GM19463 (cell line): ENCODE data around the gene CASP8.
"Not testable (repeated sequence)": the region's sequence is repeated elsewhere in the genome, so short reads cannot be mapped to it uniquely, and the experiment has no call there.

Experiments used
- ATAC-seq: cut with Tn5 transposase; IDR thresholded peaks from one replicate; pipeline ENCODE4 v1.9.1; 2021; ENCODE audit warnings: mild to moderate bottlenecking, moderate library complexity; ENCODE audit not compliant: unreplicated experiment

Gene CASP8

GRCh38 chr2:201266629-201267028 lies 6.3 kb downstream of the CASP8 start:
- ATAC-seq: no peak

- no peak for ATAC-seq
These were observed 7.1 kb downstream of the CASP8 start for GRCh38 chr2:201267278-201268030.

DNA sequence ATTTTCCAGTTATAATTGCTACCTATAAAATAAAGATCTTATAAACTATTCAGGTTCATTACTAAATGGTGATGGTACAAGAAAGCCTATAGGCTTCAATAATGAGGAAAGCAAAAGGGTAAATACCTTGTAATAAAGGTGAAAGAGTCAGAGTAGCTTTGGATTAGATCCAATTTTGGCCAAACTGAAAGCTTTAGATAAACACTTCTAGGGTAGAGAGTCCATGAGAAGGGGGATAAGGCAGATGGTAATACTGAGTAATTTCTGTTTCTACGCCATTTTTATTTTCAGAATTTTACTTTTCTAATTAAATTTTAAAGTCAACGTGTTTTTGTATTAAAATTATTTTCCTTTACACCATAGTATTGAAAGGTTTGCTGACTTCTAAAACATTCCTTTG lies 9.4 kb downstream of the CASP8 start:
- no peak for ATAC-seq

- no peak for ATAC-seq
These were observed 10.1 kb downstream of the CASP8 start for GRCh38 chr2:201270293-201271001.

DNA sequence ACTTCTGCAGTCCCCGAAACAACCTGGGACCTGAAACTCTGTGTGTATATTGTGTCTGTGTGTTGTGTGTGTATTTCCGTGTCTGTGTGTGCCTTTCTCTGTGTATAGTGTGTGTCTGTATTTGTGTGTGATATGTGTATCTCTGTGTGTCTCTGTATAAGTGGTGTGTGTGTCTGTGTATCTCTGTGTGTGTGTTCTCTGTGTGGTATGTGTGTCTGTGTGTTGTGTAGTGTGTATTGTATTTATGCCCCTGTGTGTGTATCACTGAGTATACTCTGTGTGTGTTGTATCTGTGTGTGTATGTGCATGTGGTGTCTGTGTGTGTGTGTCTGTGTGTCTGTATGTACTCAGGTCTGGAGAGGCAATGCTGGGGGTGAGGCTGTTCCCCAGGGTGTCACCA lies 11.6 kb downstream of the CASP8 start:
- no peak for ATAC-seq

- no peak for ATAC-seq
These were observed 13.1 kb downstream of the CASP8 start for GRCh38 chr2:201273330-201273983.

GRCh38 chr2:201275069-201275468 lies 14.7 kb downstream of the CASP8 start:
- ATAC-seq: no peak

GRCh38 chr2:201275990-201276389 lies 15.7 kb downstream of the CASP8 start:
- no peak for ATAC-seq

DNA sequence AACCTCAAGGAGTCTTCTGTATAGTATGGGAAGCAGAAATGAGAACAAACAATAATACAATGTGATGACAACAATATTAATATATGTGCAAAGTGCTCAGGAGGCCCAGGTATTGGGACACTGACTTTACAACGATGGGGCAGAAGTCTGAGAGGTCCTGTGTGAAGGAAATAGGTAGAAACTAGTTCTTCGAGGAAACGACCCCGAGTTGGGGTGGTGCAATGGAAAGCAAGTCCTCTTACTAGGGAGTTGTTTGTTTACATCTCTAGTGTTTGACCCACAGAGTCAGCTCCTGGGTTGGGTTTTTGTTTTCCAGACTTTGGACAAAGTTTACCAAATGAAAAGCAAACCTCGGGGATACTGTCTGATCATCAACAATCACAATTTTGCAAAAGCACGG lies 16.2 kb downstream of the CASP8 start:
- no peak for ATAC-seq

GRCh38 chr2:201279079-201279478 lies 18.7 kb downstream of the CASP8 start:
- no peak for ATAC-seq

DNA sequence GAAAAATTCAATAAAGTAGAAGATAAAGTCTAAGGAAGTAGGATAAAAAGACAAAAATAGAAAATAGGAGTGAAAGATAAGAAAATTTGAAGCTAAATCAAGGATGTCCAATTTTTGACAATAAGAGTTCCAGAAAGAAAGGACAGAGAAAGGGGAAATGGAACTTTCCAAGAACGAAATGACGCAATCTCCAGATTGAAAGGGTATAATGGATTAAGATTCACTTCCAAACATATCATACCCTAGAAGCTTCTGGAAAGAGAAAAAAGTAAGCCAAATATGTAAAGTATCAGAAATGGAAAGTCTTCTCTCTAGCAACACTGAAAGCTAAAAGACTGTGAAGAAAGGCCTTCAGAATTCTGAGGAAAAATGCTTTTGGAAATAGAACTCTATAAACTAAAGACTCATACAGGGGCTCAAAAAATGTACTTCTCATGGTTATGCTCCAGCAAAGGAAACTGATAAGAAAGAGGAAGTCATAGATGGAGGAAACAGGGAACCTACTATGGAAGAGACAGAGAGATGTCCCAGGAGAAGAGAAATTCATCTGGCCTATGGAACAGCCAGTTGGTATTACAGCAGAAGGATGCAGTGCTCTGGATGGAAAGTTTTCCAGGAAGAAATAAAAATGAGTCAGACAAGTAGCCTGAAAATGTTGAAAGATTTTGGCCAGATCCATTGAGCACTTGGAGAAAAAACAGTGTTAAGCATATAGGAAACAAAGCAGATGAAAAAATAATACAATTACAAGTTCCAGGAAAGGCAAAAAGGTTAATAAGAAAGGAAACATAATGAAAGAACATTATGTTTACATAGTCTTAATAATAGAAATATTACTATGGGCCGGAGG lies 20.1 kb downstream of the CASP8 start:
- no peak for ATAC-seq

GRCh38 chr2:201285499-201285898 lies 25.2 kb downstream of the CASP8 start:
- ATAC-seq: no peak

GRCh38 chr2:201290457-201291148 lies 30.3 kb downstream of the CASP8 start:
- ATAC-seq: not testable (repeated sequence)

- no peak for ATAC-seq
These were observed 38.2 kb downstream of the CASP8 start for GRCh38 chr2:201298462-201299052.

GRCh38 chr2:201299929-201300328 lies 39.6 kb downstream of the CASP8 start:
- ATAC-seq: not testable (repeated sequence)

- no peak for ATAC-seq
These were observed 47.5 kb downstream of the CASP8 start for GRCh38 chr2:201307876-201308275.

GRCh38 chr2:201308914-201309313 lies 48.6 kb downstream of the CASP8 start:
- ATAC-seq: no peak

DNA sequence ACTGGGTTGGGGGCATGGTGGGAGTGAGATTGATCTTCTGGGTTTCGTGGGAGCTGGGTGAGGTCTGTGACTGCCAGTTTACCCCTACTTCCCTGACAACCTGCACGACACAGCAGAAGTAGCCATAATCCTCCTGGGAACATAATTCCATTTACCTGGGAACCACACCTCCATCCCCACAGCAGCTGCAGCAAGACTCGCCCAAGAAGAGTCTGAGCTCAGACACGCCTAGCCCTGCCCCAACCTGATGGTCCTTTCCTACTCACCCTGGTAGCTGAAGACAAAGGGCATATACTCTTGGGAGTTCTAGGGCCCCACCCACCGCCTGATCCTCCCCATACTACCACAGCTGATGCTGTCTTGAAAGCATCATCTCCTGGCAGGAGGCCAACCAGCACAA lies 53.0 kb downstream of the CASP8 start:
- no peak for ATAC-seq

DNA sequence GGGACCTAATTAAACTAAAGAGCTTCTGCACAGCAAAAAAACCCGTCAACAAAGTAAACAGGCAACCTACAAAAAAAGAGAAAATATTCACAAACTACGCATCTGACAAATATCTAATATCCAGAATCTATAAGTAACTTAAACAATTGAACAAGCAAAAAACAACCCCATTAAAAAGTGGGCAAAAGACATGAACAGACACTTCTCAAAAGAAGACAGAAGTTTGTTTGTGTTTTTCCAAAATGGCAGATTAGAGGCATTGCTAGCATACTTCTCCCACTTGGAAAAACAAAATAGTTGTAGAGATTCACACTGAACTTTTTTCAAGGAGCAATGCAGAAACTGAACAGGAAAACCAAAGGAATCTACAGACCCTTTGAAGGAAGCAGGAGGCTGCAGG lies 59.2 kb downstream of the CASP8 start:
- ATAC-seq: no peak

DNA sequence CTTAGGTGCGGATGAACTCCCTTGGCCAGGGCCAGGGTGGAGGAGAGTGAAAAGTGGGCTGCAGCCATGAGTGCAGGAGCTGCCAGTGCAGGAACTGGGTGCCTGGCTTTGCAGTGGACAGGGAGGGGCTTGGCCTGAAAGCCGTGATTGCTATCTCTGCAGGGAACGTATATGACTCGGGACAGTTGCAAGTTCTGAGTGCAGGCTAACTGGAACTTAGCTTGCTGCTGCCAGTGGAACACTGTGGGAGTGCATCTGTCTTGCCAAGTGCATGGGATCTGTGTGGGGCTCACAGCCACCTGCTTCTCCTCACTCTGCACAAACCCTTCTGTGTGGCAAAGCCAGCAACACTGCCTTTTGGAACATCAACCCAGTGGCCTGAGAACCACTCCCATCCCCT lies 59.9 kb downstream of the CASP8 start:
- ATAC-seq: no peak
